PC-3 (cell line): ENCODE data around the gene ZNF669. TPM values are rescaled to one million over a fixed set of nuclear protein-coding genes. Genes with fewer than 3 reads are reported as not detected.
"Not testable (repeated sequence)": the region's sequence is repeated elsewhere in the genome, so short reads cannot be mapped to it uniquely, and the experiment has no call there.

Source experiments
- ATAC-seq: fragments of 200-7000 bp; cut with Tn5 transposase; 2 replicates; pipeline ENCODE4 v1.9.1; 2020; ENCODE audit warnings: mild to moderate bottlenecking, moderate library complexity
- Bru-seq: library from RNA; stranded (reverse); fragments of 400-500 nt; gene quantifications from one replicate; lab custom pipeline; 2021; lab: Mats Ljungman, UMichigan
- BruChase-seq, 2 experiments: library from RNA; stranded (reverse); fragments of 400-500 nt; gene quantifications; one replicate each; lab custom pipeline; 2021; lab: Mats Ljungman, UMichigan
- BruUV-seq: library from RNA; stranded (reverse); fragments of 400-500 nt; replicated peaks from 2 replicates; lab custom pipeline; 2021; lab: Mats Ljungman, UMichigan
- CTCF ChIA-PET: fragments of 300-600 bp; sonication (Branson Sonifier 250); formaldehyde crosslinking; loops from one replicate; lab custom pipeline; 2022; ENCODE audit warnings: antibody characterized with exemption; lab: Charles Lee
- POLR2A ChIA-PET: fragments of 300-600 bp; sonication (Branson Sonifier 250); formaldehyde crosslinking; loops from one replicate; lab custom pipeline; 2022; ENCODE audit warnings: antibody characterized with exemption; ENCODE audit not compliant: unreplicated experiment; lab: Charles Lee
- DNase-seq: peaks from one replicate; pipeline ENCODE4 v3.0.0-alpha.2; 2015
- H2AFZ ChIP-seq: fragments of 300-600 bp; sonication (generic); 2 replicates; pipeline ENCODE4 v1.6.0; 2016; ENCODE audit warnings: antibody characterized with exemption, low read length
- H3F3A ChIP-seq: fragments of 300-600 bp; sonication (generic); one replicate; pipeline ENCODE4 v1.6.0; 2017; ENCODE audit warnings: antibody characterized with exemption, low read length, control low read depth, mild to moderate bottlenecking; ENCODE audit not compliant: unreplicated experiment
- H3K27ac ChIP-seq: fragments of 300-600 bp; sonication (generic); 2 replicates; pipeline ENCODE4 v1.5.1; 2016; ENCODE audit warnings: mild to moderate bottlenecking, low read length
- H3K27me3 ChIP-seq: fragments of 300-600 bp; sonication (generic); 2 replicates; pipeline ENCODE4 v1.6.1; 2016; ENCODE audit warnings: low read length, mixed read lengths
- H3K36me3 ChIP-seq: fragments of 300-600 bp; sonication (generic); 2 replicates; pipeline ENCODE4 v1.6.1; 2016; ENCODE audit warnings: low read depth, mixed run types, low read length, mixed read lengths
- H3K4me1 ChIP-seq: fragments of 300-600 bp; sonication (generic); 2 replicates; pipeline ENCODE4 v1.5.1; 2016; ENCODE audit warnings: low read length; ENCODE audit not compliant: insufficient read depth
- H3K4me2 ChIP-seq: fragments of 300-600 bp; sonication (generic); 2 replicates; pipeline ENCODE4 v1.6.0; 2016; ENCODE audit warnings: low read length
- H3K4me3 ChIP-seq: fragments of 300-600 bp; sonication (generic); 2 replicates; pipeline ENCODE4 v1.5.1; 2016; ENCODE audit warnings: mild to moderate bottlenecking, low read length, mixed read lengths
- H3K79me2 ChIP-seq: fragments of 300-600 bp; sonication (generic); 2 replicates; pipeline ENCODE4 v1.6.1; 2017; ENCODE audit warnings: low read length, mixed read lengths
- H3K9ac ChIP-seq: fragments of 300-600 bp; sonication (generic); 2 replicates; pipeline ENCODE4 v1.6.0; 2016; ENCODE audit warnings: mild to moderate bottlenecking, low read length
- H3K9me2 ChIP-seq: fragments of 300-600 bp; sonication (generic); replicated peaks from 2 replicates; pipeline ENCODE4 v1.6.1; 2016; ENCODE audit warnings: mixed run types, low read length, mixed read lengths
- H3K9me3 ChIP-seq: fragments of 300-600 bp; sonication (generic); 2 replicates; pipeline ENCODE4 v1.6.1; 2016; ENCODE audit warnings: low read length, mixed read lengths
- H4K20me1 ChIP-seq: fragments of 300-600 bp; sonication (generic); 2 replicates; pipeline ENCODE4 v1.6.1; 2016; ENCODE audit warnings: low read length, mixed read lengths
- EZH2 ChIP-seq: fragments of 300-600 bp; sonication (generic); IDR thresholded peaks from one replicate; pipeline ENCODE4 v1.6.1; 2017; ENCODE audit warnings: antibody characterized with exemption, mild to moderate bottlenecking, low read length; ENCODE audit not compliant: unreplicated experiment
- EZH2phosphoT487 ChIP-seq: fragments of 300-600 bp; sonication (generic); IDR thresholded peaks from 2 replicates; pipeline ENCODE4 v1.6.1; 2018; ENCODE audit warnings: mild to moderate bottlenecking, antibody characterized with exemption, low read length, borderline replicate concordance
- intact Hi-C: fragments of 100-400 bp; cut with micrococcal nuclease; formaldehyde crosslinking; loops from 2 replicates; pipeline ENCODE4 v1.9.0; 2023
- long read RNA-seq: library from polyadenylated mRNA; unstranded; transcript quantifications from one replicate; pipeline ENCODE4 v2.0.0, GENCODE V29; 2021; ENCODE audit not compliant: unreplicated experiment
- total RNA-seq: library from RNA; depleted of rRNA; stranded (reverse); fragments of >200 nt; gene quantifications from 2 replicates; pipeline ENCODE4 v1.2.3, GENCODE V29; 2014; rRNA removed
- TF ChIP-seq, protein P1 (sequence below): fragments of 300-600 bp; sonication (generic); conservative IDR thresholded peaks from 2 replicates; pipeline ENCODE4 v1.5.1; 2017; ENCODE audit warnings: antibody characterized with exemption, low read depth, mild to moderate bottlenecking, low read length

The ZNF669 gene
- total RNA-seq: 12.3 and 14.1 TPM in 2 replicates
- percentile 95 among the genes with signal in this experiment for Bru-seq, nascent RNA
- BruChase-seq, experiment 1, labeled RNA remaining after a 6-hour chase: percentile 89 among the genes with signal in this experiment
- percentile 94 among the genes with signal in this experiment for BruChase-seq, experiment 2, labeled RNA remaining after a 2-hour chase
- long read RNA-seq, transcript ZNF669-204 (4 exons, 1,718 nt): major isoform, 12 of 19 reads
- long read RNA-seq, partial matches to known transcripts: 1 of 19 reads
- long read RNA-seq, other reads (novel, unspliced or antisense): 5 of 19 reads

- peak; percentile 97 for ATAC-seq
- peak within 1 kb of the TSS; percentile 87 for H3K4me2 ChIP-seq
- no peak for TF ChIP-seq EZH2phosphoT487
- TF ChIP-seq, protein P1, sequence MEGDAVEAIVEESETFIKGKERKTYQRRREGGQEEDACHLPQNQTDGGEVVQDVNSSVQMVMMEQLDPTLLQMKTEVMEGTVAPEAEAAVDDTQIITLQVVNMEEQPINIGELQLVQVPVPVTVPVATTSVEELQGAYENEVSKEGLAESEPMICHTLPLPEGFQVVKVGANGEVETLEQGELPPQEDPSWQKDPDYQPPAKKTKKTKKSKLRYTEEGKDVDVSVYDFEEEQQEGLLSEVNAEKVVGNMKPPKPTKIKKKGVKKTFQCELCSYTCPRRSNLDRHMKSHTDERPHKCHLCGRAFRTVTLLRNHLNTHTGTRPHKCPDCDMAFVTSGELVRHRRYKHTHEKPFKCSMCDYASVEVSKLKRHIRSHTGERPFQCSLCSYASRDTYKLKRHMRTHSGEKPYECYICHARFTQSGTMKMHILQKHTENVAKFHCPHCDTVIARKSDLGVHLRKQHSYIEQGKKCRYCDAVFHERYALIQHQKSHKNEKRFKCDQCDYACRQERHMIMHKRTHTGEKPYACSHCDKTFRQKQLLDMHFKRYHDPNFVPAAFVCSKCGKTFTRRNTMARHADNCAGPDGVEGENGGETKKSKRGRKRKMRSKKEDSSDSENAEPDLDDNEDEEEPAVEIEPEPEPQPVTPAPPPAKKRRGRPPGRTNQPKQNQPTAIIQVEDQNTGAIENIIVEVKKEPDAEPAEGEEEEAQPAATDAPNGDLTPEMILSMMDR: no peak
- TF ChIP-seq EZH2: no peak
- H4K20me1 ChIP-seq: peaks cover 14% of the 10 kb centered on the region; the same call in 1 of the 2 replicates
- no peaks in the 10 kb centered on the region for H3K9me2 ChIP-seq
- H3K4me1 ChIP-seq: peaks cover 17% of the 10 kb centered on the region
- no peaks in the 10 kb centered on the region for H3K27me3 ChIP-seq
- H3K36me3 ChIP-seq: peaks cover 30% of the 10 kb centered on the region
- peak; percentile 98 for DNase-seq
- H2AFZ ChIP-seq: peak within 1 kb of the TSS; percentile 97
- peak within 1 kb of the TSS; percentile 90 for H3K9ac ChIP-seq
- intact Hi-C loops: loop anchor here (2.0 kb wide), 3 partner anchors 25 to 173 kb away; partner anchors contain the start of genes AHCTF1, ZNF670 and ZNF695
- CTCF ChIA-PET: no interaction called here
- peaks cover 41% of the 10 kb centered on the region for H3K79me2 ChIP-seq
- H3K27ac ChIP-seq: peak within 1 kb of the TSS; percentile 84
- POLR2A ChIA-PET: no interaction called here
- no peaks in the 10 kb centered on the region for H3F3A ChIP-seq
- peak within 1 kb of the TSS; percentile 98 for H3K4me3 ChIP-seq
- H3K9me3 ChIP-seq: peaks cover 19% of the 10 kb centered on the region
- BruUV-seq: TSS peak; percentile 37
These were observed at the start of gene ZNF669 for GRCh38 chr1:247103859-247104591. Gene ZNF669, minus strand, starts transcription at chr1:247104356. Its CDS starts 157 bp downstream, at chr1:247104199.

- no peaks in the 10 kb centered on the region for H3K4me1 ChIP-seq
- no peaks in the 10 kb centered on the region for H3K9me2 ChIP-seq
- no peak overlapping the region for H3K4me3 ChIP-seq
- H3K79me2 ChIP-seq: 0 out of 2 replicates have a peak, but pooled peaks cover 6% of the 10 kb centered on the region
- H4K20me1 ChIP-seq: no peaks in the 10 kb centered on the region
- no peaks in the 10 kb centered on the region for H3K27me3 ChIP-seq
- TF ChIP-seq EZH2phosphoT487: no peak
- BruUV-seq: no TSS peak
- no peak for ATAC-seq
- no peak for DNase-seq
- POLR2A ChIA-PET: no interaction called here
- H2AFZ ChIP-seq: no peak overlapping the region
- H3K4me2 ChIP-seq: no peak overlapping the region
- no peak overlapping the region for H3K27ac ChIP-seq
- H3K9ac ChIP-seq: no peak overlapping the region
- intact Hi-C loops: no loop called here
- peaks cover 83% of the 10 kb centered on the region for H3K36me3 ChIP-seq
- CTCF ChIA-PET: no interaction called here
- no peaks in the 10 kb centered on the region for H3F3A ChIP-seq
- H3K9me3 ChIP-seq: peaks cover 31% of the 10 kb centered on the region
These were observed 43.6 kb upstream of the ZNF669 start for GRCh38 chr1:247147781-247148180.

DNA sequence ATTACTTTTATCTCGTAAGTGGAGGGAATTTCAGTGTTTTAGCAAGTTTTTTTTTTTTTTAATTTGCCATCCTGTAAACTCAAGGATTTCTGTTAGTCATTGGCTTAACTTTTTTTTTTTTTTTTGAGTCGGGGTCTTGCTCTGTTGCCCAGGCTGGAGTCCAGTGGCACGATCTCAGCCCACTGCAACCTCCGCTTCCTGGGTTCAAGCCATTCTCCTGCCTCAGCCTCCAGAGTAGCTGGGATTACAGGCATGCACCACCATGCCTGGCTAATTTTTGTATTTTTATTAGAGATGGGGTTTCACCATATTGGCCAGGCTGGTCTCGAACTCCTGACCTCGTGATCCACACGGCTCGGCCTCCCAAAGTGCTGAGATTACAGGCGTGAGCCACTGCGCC, 43.0 kb upstream of the ZNF669 start:
- H3K79me2 ChIP-seq, CTCF ChIA-PET, H3K27ac ChIP-seq, H3F3A ChIP-seq, BruUV-seq, H3K27me3 ChIP-seq, intact Hi-C loops, H2AFZ ChIP-seq, H4K20me1 ChIP-seq, ATAC-seq, H3K4me2 ChIP-seq, H3K4me1 ChIP-seq, DNase-seq, H3K9ac ChIP-seq, H3K4me3 ChIP-seq, H3K9me2 ChIP-seq: not testable (repeated sequence)
- POLR2A ChIA-PET: interaction anchor here (0.6 kb wide), 1 partner anchor 47 kb away, joined by 3 read pairs; no protein-coding TSS in a partner anchor
- Histone ChIP-seq H3K9me3 (peaks cover 27% of the 10 kb centered on the region), H3K36me3 (peaks cover 84% of the 10 kb centered on the region)
